ENCODE results near the gene CGB3.
"Not testable (repeated sequence)": the region's sequence is repeated elsewhere in the genome, so short reads cannot be mapped to it uniquely, and the experiment has no call there.

DNA sequence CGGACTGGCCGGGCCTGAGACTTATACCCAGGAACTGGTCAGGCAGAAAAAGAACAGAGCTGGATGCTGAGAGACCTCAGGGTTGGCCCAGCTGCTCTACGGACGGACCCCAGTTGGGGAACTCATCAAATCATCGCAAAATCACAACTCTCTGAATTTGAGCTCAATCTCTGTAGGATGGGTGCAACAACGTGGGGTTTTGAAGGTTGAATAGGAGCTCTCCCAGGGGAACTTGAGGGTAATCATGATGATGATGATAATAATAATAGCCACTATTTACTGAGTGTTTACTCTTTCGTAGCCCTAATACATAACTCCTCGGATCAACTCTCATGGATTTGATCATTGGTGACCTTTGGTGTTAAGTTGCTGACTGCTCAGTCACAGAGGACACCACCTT is 6.2 kb upstream of the CGB3 start:
- TF ChIP-seq, protein P1, sequence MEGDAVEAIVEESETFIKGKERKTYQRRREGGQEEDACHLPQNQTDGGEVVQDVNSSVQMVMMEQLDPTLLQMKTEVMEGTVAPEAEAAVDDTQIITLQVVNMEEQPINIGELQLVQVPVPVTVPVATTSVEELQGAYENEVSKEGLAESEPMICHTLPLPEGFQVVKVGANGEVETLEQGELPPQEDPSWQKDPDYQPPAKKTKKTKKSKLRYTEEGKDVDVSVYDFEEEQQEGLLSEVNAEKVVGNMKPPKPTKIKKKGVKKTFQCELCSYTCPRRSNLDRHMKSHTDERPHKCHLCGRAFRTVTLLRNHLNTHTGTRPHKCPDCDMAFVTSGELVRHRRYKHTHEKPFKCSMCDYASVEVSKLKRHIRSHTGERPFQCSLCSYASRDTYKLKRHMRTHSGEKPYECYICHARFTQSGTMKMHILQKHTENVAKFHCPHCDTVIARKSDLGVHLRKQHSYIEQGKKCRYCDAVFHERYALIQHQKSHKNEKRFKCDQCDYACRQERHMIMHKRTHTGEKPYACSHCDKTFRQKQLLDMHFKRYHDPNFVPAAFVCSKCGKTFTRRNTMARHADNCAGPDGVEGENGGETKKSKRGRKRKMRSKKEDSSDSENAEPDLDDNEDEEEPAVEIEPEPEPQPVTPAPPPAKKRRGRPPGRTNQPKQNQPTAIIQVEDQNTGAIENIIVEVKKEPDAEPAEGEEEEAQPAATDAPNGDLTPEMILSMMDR (conservative IDR thresholded peaks at IDR 0.05; ENCODE audit: low read depth, low read length): not testable (repeated sequence)
- TF ChIP-seq POLR2A (IDR thresholded peaks at IDR 0.05; ENCODE audit: low read depth, low read length); RAD21 (IDR thresholded peaks at IDR 0.05; ENCODE audit: low read length); SMC3 (IDR thresholded peaks at IDR 0.05; ENCODE audit: low read depth, low read length); CHD1 (IDR thresholded peaks at IDR 0.05; ENCODE audit: low read depth, low read length); RFX5 (IDR thresholded peaks at IDR 0.05; ENCODE audit: low read depth, low read length); MAFK (IDR thresholded peaks at IDR 0.05; ENCODE audit: low read depth, low read length); MAZ (IDR thresholded peaks at IDR 0.05; ENCODE audit: borderline replicate concordance, low read depth, low read length); FOS (IDR thresholded peaks at IDR 0.05; ENCODE audit: low read depth, low read length); RCOR1 (IDR thresholded peaks at IDR 0.05; ENCODE audit: insufficient replicate concordance, low read length): not testable (repeated sequence)
- TF ChIP-seq, protein P2, sequence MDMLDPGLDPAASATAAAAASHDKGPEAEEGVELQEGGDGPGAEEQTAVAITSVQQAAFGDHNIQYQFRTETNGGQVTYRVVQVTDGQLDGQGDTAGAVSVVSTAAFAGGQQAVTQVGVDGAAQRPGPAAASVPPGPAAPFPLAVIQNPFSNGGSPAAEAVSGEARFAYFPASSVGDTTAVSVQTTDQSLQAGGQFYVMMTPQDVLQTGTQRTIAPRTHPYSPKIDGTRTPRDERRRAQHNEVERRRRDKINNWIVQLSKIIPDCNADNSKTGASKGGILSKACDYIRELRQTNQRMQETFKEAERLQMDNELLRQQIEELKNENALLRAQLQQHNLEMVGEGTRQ (IDR thresholded peaks at IDR 0.05; ENCODE audit: low read depth, low read length): not testable (repeated sequence)

Data from IMR-90 (cell line).